Measurements from ENCODE around the gene ADGRL1.
"Not testable (repeated sequence)": the region's sequence is repeated elsewhere in the genome, so short reads cannot be mapped to it uniquely, and the experiment has no call there.

ADGRL1 gene

DNA sequence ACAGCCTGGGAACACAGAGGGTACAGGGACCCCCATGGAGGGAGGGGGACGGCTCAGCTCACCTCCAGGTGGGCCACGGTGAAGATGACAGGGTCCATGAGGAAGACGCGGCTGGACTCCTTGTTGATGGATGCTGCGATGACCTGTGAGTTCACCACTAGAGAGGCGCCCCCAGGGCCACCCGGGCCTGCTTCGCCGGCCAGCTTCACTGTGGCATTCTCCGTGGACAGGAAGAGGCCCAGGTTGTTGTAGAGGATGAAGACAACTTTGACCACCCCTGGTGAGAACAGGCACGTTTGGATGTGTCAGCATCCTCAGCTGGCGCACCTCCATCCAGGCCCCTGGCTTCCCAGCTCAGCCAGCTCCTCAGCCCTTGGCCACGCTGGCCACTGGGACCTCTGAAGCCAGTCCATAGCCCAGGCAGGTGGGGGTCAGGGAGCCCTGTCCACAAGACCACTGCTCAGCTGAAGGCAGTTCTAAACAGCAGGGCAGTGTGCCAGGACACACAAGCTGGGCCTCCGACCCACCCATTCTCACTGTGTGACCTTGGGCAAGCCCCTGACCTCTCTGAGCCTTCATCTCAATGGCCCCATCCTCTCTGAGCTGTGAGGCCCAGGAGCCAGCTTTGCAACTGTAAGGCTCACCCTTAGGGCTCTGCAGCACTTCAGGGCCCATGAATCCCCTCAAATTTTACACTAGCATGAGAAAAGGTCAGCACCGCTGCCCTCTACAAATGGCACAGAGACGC is 47.5 kb downstream of the ADGRL1 start:
- no peak for DNase-seq

- no peak for DNase-seq
Observed at GRCh38 chr19:14156971-14157717, 48.8 kb downstream of the ADGRL1 start.

GRCh38 chr19:14156122-14156521 is 49.8 kb downstream of the ADGRL1 start:
- DNase-seq, result no peak

GRCh38 chr19:14155371-14155770 is 50.6 kb downstream of the ADGRL1 start:
- DNase-seq, result no peak

DNA sequence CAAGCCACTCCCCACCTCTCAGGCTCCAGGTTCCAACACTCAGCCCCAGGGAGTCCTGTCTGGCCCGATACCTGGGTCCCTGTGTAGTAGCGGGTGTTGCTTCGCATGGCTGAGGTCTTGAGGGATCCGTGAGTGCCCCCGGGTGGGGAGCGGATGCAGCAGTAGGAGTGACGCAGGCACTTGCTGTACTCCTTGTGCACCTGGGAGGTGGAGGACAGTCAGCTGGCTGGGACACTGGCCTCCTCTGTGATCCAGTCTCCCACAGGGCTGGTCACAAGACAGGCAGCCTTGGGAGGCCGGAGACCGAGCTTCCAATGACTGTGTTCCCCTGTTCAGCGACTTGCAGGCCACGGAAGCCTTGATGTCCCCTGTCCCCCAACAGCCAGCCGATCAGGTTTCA is 53.3 kb downstream of the ADGRL1 start:
- DNase-seq, result no peak

DNA sequence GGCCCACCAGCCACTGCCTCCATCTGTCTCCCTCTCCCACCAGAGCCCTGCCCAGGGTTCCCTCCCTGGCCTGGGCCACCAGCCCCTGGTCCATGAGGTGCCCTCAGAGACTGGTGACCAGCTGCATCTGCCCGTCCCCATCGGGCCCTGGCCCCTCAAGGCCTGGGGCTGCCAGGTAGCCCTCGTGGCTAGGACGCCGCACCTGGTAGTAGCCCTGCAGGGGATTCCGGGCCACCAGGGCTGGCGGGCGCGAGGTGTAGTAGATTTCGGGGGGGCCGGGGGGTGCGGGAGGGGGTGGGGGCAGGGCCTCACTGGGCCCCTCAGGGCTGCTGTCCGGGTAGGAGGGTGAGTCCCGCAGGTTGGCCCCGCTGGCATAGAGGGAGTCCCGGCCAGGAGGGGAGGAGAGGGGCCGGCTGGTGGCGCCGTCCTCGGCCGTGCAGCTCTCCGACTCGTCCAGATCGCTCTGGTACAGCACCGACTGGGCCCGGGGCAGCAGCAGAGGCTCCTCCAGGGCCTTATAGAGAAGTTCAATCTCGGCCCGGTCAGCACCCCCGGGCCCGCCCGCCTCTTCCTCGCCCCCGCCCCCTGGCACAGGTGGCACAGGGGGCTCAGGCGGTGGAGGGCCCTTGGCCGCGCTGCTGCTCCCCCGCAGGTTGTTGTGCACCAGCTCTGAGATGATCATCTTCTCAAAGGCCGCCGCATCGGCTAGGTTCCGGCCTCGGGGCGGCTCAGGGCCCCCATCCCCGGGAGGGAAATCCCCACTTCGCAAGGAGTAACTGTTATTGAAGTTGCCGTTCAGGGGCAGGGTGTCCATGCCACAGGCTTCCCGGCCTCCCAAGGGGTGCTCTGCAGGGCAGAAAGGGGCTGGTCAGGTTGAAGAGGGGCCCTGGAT is 55.0 kb downstream of the ADGRL1 start:
- no peak for DNase-seq

DNA sequence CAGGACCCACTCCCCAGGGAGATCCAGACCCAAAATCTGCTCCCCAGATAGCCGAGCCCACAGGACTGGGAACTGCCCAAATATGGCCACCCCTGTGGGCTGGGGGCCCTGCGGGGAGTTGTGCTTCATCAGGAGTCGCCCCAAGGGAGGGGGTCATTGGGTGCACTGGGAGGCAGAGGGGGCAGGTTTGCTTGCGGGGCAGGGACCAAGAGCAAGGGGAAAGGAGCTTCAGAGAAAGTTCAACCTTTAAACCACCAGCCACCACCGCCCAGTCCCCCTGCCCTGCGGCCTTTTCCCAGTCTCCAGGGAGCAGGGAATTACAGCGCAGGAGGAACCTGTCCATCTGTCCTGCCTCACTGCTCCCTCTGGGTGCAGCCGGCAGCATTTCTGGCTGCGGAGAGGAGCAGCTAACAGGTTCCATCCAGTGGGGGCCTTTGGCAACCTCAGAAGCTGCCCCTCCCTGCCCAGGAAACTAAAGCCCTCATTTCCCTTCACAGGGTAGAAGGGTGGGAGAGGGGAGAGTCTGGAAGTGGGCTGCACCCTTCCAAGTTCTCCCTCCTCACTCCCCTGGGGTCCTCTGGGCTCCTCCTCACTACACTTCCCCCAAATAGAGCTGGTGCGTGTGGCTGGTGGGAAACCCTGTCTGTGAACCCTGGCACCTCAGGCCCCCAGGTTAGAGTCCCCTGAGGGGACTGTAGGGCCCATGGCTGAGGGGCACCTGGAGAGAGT is 55.8 kb downstream of the ADGRL1 start:
- no peak for DNase-seq

DNA sequence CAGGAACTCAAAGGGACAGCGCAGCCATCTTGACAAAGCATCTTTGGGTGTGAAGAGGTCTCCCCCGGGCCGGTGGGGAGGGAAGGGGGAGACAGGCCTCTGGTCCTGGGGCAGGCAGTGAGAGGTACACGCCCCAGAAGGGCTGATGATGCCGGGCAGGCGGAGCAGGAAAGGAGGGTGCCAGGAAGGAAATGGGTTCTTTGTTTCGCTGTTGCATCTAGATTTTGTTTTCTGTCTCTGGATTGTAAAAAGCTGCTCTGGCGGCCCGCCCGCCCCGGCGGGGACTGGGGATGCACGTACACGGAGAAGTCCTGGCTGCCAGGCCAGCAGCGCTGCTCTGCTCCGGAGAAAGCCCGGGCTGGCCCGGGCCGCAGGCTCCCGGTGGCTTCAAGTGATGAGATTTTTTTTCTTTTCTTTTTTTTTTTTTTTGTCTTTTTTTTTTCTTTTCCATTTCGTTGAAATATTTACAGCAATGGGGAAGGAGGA is 56.4 kb downstream of the ADGRL1 start:
- no peak for DNase-seq

DNA sequence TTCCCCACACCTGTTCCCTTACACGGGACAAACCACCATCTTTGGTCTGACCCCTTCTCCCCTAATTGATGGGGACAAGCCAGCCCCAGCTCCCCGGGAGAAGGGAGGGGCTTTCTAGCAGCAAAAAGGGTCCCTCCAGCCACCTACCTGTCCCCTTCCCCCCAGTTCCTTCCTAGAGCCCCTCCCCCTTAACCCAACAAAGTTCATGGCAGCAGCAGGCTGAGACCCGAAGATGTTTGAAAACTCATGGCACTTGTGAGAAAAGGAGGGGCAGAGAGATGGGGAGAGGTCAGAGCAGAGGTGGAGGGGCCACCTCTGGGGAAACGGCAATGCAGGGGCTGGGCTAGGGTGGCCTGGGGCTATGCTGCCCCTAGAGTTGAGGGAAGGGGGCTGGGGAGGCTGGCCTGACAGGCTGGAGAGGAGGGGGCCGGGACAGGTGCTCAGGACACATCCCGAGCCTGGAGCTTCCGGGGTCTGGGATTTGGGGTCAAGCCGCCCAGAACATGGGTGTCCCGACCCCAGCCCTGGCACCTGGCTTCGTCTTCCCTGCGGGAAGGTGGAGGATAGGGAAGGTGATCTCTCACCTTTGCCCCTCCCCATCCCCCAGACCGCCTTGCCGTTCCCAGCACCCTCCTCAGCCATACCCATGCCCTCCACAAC is 57.1 kb downstream of the ADGRL1 start:
- DNase-seq, result no peak

GRCh38 chr19:14147797-14148605 is 58.0 kb downstream of the ADGRL1 start:
- DNase-seq, result peak; percentile 61

GRCh38 chr19:14146789-14147216 is 59.2 kb downstream of the ADGRL1 start:
- no peak for DNase-seq

GRCh38 chr19:14146169-14146568 is 59.8 kb downstream of the ADGRL1 start:
- not testable (repeated sequence) for DNase-seq

DNA sequence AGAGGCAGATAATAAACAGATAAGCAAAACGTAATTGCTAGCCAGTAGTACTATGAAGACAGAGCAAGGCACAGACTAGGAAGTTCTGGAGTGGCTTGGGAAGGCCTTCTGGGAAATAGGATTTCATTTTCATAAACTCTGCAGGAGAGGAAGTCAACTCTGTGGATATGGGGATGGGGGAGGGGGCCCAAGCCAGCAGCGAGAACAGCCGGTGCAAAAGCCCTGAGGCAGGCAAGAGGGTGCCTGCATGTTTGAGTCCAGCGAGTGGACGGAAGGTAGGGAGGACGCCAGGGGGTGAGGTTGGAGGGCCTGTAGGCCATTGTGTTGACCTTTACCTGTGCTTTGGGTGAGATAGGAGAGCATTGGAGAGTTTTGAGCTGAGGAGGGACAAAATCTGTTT is 60.6 kb downstream of the ADGRL1 start:
- no peak for DNase-seq

DNA sequence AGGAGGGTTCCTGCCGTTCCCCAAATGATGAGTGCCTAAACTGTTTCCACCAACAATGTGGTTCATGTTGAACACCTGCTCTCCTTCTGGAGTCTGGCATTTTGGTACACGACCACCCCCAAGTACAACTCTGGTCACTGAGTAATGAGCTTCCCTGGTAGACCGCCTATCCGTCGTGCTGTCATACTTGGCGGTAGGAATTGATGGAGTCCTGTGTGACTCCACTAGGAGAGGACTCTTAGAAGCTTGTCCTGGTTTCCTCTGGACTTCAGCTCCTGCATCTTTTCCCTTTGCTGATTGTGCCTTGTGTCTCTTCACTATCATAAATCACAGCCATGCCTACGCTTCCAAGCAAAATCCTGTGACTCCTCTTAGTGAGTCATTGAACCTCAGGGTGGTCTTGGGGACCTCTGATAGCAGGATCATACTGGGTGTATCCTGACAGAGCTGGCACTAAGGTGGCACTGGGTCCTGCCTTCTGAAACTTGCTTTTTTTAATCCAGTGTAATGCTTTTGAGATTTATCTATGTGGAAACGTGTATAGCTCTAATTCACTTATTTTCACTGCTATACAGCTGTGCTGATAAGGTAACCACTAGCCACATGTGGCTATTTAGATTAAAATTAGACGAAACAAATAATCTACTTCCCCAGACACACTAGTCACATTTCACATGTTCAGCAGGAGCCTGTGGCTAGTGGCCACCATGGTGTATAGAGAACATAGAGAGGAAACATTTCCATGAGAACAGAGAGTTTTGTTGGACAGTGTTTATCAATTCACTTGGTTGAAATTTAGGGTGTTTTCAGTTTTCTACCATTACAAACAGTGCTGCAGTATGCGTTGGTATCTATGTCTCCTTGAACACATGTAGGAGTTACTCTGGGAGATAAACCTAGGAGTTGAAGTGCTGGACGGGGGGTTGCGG is 63.4 kb downstream of the ADGRL1 start:
- DNase-seq, result no peak

DNA sequence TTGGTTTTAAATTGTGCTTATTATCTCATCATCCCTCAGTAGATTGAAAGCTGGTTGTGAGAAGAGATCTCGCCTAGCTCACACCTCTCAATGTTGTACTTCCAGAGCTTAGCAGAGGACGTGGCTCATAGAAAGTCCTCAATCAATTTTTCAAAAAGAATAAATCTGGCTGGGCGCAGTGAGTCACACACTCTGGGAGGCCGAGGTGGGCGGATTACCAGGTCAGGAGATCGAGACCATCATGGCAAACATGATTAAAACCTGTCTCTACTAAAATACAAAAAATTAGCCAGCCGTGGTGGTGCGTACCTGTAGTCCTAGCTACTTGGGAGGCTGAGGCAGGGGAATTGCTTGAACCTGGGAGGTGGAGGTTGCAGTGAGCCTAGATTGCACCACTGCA is 64.9 kb downstream of the ADGRL1 start:
- DNase-seq, result no peak

- no peak for DNase-seq
Observed at GRCh38 chr19:14139944-14140343, 66.0 kb downstream of the ADGRL1 start.

DNA sequence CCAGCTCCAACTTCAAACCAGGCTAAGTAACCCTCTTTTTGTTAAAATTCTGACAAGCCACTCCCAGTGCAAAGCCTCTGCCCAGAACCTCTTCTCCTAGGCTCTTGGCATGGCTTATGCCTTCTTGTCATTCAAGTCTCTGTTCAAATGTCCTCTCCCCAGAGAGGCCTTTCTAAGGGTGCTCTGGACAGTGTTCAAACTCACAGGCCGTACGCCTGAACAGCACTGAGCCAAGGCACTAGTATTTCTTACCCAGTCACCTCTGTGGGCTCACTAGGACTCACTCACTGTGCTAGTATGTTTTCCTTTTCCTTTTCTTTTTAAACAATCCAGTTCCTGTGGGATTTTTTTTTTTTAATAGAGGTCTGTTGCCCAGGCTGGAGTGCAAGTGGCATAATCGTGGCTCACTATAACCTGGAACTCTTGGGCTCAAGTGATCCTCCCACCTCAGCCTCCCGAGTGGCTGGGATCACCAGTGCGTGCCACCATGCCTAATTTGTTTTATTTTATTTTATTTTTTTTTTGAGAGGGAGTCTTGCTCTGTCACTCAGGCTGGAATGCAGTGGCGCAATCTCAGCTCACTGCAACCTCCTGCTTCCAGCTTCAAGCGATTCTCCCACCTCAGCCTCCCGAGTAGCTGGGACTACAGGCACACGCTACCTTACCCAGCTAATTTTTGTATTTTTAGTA is 67.2 kb downstream of the ADGRL1 start:
- DNase-seq, result no peak

GRCh38 chr19:14136509-14137281 is 69.3 kb downstream of the ADGRL1 start, which contains the start of gene ASF1B:
Gene ASF1B (minus strand): TSS chr19:14136589. CDS start chr19:14136456, 133 bp downstream.
- peak; percentile 100 for DNase-seq

Measured in NCI-H146 (cell line).